Hair follicular keratinocyte (primary cell): ENCODE measurements around the gene OR2L3. TPM values are rescaled to one million over a fixed set of nuclear protein-coding genes. Genes with fewer than 3 reads are reported as not detected.

Experiments
- total RNA-seq: library from RNA; depleted of rRNA; stranded (reverse); fragments of >200 nt; gene quantifications from 2 replicates; pipeline ENCODE4 v1.2.3, GENCODE V29; 2015

OR2L3 gene
- total RNA-seq = not detected in 2 replicates

GRCh38 chr1:248046536-248046935 is at the start of gene OR2L3:
Gene OR2L3, plus strand, starts transcription at chr1:248046836. Its CDS starts 13,846 bp downstream, at chr1:248060682.

GRCh38 chr1:248013229-248013710 is 33.4 kb upstream of the OR2L3 start, which contains the start of gene OR2L5:
Gene OR2L5, plus strand, starts transcription at chr1:248013660. Its CDS starts 8,288 bp downstream, at chr1:248021948.

GRCh38 chr1:248029770-248030169 is 16.9 kb upstream of the OR2L3 start, which contains the start of gene OR2L2:
Gene OR2L2, plus strand, starts transcription at chr1:248030070. Its CDS starts 8,198 bp downstream, at chr1:248038268.

GRCh38 chr1:248094884-248095283 is 48.2 kb downstream of the OR2L3 start, which contains the start of gene OR2L13:
Gene OR2L13, plus strand, starts transcription at chr1:248095184. Its CDS starts 4,192 bp downstream, at chr1:248099376.

Other genes with a start within 250 kb of the OR2L3 start
- gene OR14A16, start 222.7 kb upstream of the OR2L3 start, total RNA-seq = not detected in 2 replicates
- gene OR11L1, start 204.9 kb upstream of the OR2L3 start, total RNA-seq = not detected in 2 replicates
- gene TRIM58, start 189.6 kb upstream of the OR2L3 start, total RNA-seq = 2.3 TPM in 2 replicates
- 0.86 TPM in 1 of 2 replicates, not detected in the other for gene OR2W3, start 151.2 kb upstream of the OR2L3 start, total RNA-seq
- not detected in 2 replicates for gene OR2T8, start 126.6 kb upstream of the OR2L3 start, total RNA-seq
- gene OR2AJ1, start 121.9 kb upstream of the OR2L3 start, total RNA-seq = not detected in 2 replicates
- not detected in 2 replicates for gene OR2L8, start 98.0 kb upstream of the OR2L3 start, total RNA-seq
- gene OR2AK2, start 81.6 kb upstream of the OR2L3 start, total RNA-seq = not detected in 2 replicates
- not detected in 2 replicates for gene OR2L5, start 33.2 kb upstream of the OR2L3 start, total RNA-seq
- not detected in 2 replicates for gene OR2L2, start 16.8 kb upstream of the OR2L3 start, total RNA-seq
- gene OR2L13, start 48.3 kb downstream of the OR2L3 start, total RNA-seq = 0.08 and 0.23 TPM in 2 replicates
- not detected in 2 replicates for gene OR2M5, start 98.3 kb downstream of the OR2L3 start, total RNA-seq
- not detected in 2 replicates for gene OR2M2, start 128.0 kb downstream of the OR2L3 start, total RNA-seq
- gene OR2M3, start 150.4 kb downstream of the OR2L3 start, total RNA-seq = not detected in 2 replicates
- not detected in 2 replicates for gene OR2M4, start 184.6 kb downstream of the OR2L3 start, total RNA-seq
- not detected in 2 replicates for gene OR2T33, start 231.1 kb downstream of the OR2L3 start, total RNA-seq